Measurements from ENCODE around the gene AP2A1. TPM values are rescaled to one million over a fixed set of nuclear protein-coding genes. Genes with fewer than 3 reads are reported as not detected.

AP2A1 gene
- total RNA-seq, 2 experiments from 2014 or later: 83.4 to 84.5 TPM

GRCh38 chr19:49744946-49745381 is 21.8 kb upstream of the AP2A1 start:
- ATAC-seq (no peak), DNase-seq (no peak)
- no peaks in the 10 kb centered on the region for H3K36me3 Mint-ChIP-seq (ENCODE audit: low read depth)
- H3K9me3 Mint-ChIP-seq: no peaks in the 10 kb centered on the region
- TF ChIP-seq, protein P1, sequence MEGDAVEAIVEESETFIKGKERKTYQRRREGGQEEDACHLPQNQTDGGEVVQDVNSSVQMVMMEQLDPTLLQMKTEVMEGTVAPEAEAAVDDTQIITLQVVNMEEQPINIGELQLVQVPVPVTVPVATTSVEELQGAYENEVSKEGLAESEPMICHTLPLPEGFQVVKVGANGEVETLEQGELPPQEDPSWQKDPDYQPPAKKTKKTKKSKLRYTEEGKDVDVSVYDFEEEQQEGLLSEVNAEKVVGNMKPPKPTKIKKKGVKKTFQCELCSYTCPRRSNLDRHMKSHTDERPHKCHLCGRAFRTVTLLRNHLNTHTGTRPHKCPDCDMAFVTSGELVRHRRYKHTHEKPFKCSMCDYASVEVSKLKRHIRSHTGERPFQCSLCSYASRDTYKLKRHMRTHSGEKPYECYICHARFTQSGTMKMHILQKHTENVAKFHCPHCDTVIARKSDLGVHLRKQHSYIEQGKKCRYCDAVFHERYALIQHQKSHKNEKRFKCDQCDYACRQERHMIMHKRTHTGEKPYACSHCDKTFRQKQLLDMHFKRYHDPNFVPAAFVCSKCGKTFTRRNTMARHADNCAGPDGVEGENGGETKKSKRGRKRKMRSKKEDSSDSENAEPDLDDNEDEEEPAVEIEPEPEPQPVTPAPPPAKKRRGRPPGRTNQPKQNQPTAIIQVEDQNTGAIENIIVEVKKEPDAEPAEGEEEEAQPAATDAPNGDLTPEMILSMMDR (IDR thresholded peaks at IDR 0.05): no peak
- H3K4me3 Mint-ChIP-seq: no peak overlapping the region
- POLR2A ChIA-PET: no interaction called here
- no peaks in the 10 kb centered on the region for H3K27me3 Mint-ChIP-seq
- intact Hi-C loops (cut with micrococcal nuclease): no loop called here
- H3K27ac Mint-ChIP-seq: no peak overlapping the region
- H3K4me1 Mint-ChIP-seq (ENCODE audit: low read depth): no peaks in the 10 kb centered on the region
- CTCF ChIA-PET: no interaction called here

DNA sequence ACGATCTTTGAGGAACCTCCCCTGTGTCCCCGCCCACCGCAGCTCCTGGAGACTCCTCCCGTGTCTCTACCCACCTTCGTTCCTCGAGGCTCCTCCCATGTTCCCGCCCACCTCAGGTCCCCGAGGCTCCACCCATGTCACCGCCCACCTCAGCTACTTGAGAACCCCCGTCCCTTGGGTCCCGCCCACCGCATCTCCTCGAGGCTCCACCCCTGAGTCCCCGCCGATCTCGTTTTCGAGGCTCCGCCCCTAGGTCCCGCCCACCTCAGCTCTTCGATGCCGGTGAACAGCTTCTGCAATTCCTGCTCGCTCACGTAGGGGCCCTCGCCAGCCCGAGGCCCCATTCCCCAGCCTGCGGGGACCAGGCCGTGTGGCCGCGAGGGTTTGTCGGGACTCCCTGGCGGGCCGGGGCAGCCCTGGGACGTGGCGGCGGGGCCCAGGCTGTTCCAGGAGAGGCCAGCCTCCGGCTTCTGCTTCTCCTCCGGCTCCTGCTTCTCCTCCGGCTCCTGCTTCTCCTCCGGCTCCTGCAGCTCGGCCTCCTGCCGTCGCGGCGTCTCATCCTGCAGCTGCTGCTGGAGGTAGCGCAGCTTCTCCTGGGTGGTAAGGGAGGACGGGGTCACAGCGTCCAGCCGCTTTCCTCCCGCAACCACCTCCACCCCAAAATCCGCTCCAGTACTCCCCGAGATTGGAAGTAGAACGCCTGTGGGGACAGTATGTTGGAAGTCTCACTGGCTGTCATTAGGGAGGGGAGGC is 20.4 kb upstream of the AP2A1 start:
- ChIA-PET POLR2A (no interaction called here), CTCF (interaction anchor here (0.7 to 0.9 kb wide), 2 partner anchors 14 to 29 kb away, joined by 3 to 4 read pairs; no protein-coding TSS in a partner anchor)
- DNase-seq (peak; percentile 80), ATAC-seq (peak; percentile 93)
- H3K27me3 Mint-ChIP-seq: no peaks in the 10 kb centered on the region
- H3K27ac Mint-ChIP-seq: no peak overlapping the region
- TF ChIP-seq, protein P1 (IDR thresholded peaks at IDR 0.05): no peak
- no peaks in the 10 kb centered on the region for H3K36me3 Mint-ChIP-seq (ENCODE audit: low read depth)
- H3K9me3 Mint-ChIP-seq: no peaks in the 10 kb centered on the region
- H3K4me1 Mint-ChIP-seq (ENCODE audit: low read depth): no peaks in the 10 kb centered on the region
- intact Hi-C loops (cut with micrococcal nuclease): no loop called here
- no peak overlapping the region for H3K4me3 Mint-ChIP-seq

- no peak for DNase-seq
- POLR2A ChIA-PET: interaction anchor here (0.5 kb wide), 1 partner anchor 167 kb away, joined by 3 read pairs; no protein-coding TSS in a partner anchor
- Mint-ChIP-seq H3K4me3 (no peak overlapping the region), H3K9me3 (no peaks in the 10 kb centered on the region), H3K27ac (no peak overlapping the region), H3K4me1 (ENCODE audit: low read depth) (no peaks in the 10 kb centered on the region), H3K36me3 (ENCODE audit: low read depth) (no peaks in the 10 kb centered on the region), H3K27me3 (no peaks in the 10 kb centered on the region)
- peak; percentile 40 for ATAC-seq
- CTCF ChIA-PET: interaction anchor here (0.7 kb wide), 1 partner anchor 10 kb away, joined by 3 read pairs; no protein-coding TSS in a partner anchor
- TF ChIP-seq, protein P1 (IDR thresholded peaks at IDR 0.05): no peak
- intact Hi-C loops (cut with micrococcal nuclease): no loop called here
Observed at GRCh38 chr19:49749055-49749716, 17.6 kb upstream of the AP2A1 start.

DNA sequence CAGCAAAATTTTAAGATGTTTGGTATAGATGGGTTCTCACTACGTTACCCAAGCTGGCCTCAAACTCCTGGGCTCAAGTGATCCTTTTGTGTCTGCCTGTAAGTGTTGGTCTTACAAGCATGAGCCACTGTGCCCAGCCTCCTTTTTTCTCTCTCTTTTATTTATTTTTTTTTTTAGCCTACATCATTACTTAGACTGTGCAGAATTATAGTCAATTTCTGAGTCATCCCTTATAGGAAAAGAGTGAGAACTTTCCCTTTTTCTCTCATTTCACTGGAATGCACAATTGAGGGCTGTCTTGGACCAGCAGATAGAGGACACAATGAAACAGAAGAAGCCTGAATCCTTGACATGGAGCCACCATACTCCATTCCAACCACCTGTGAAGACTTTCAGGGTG is 17.0 kb upstream of the AP2A1 start:
- ChIA-PET POLR2A (no interaction called here), CTCF (no interaction called here)
- ATAC-seq (no peak), DNase-seq (no peak)
- intact Hi-C loops (cut with micrococcal nuclease): no loop called here
- Mint-ChIP-seq H3K27ac (no peak overlapping the region), H3K9me3 (no peaks in the 10 kb centered on the region), H3K27me3 (no peaks in the 10 kb centered on the region), H3K36me3 (ENCODE audit: low read depth) (no peaks in the 10 kb centered on the region), H3K4me3 (no peak overlapping the region), H3K4me1 (ENCODE audit: low read depth) (no peaks in the 10 kb centered on the region)
- TF ChIP-seq, protein P1 (IDR thresholded peaks at IDR 0.05): no peak

GRCh38 chr19:49752701-49753100 is 14.1 kb upstream of the AP2A1 start:
- H3K36me3 Mint-ChIP-seq (ENCODE audit: low read depth): peaks cover 1% of the 10 kb centered on the region
- ChIA-PET POLR2A (interaction anchor here (0.6 kb wide), 1 partner anchor 19 kb away, joined by 3 read pairs; no protein-coding TSS in a partner anchor), CTCF (interaction anchor here (1.5 kb wide), 1 partner anchor 35 kb away, joined by 4 read pairs; no protein-coding TSS in a partner anchor)
- no peak overlapping the region for H3K4me3 Mint-ChIP-seq
- TF ChIP-seq, protein P1 (IDR thresholded peaks at IDR 0.05): no peak
- no peak for ATAC-seq
- peaks cover 2% of the 10 kb centered on the region for H3K9me3 Mint-ChIP-seq
- no peaks in the 10 kb centered on the region for H3K4me1 Mint-ChIP-seq (ENCODE audit: low read depth)
- no peak overlapping the region for H3K27ac Mint-ChIP-seq
- intact Hi-C loops (cut with micrococcal nuclease): no loop called here
- DNase-seq: no peak
- H3K27me3 Mint-ChIP-seq: no peaks in the 10 kb centered on the region

All from activated CD8-positive, alpha-beta T cell treated with anti-CD3 and anti-CD28 coated beads for 36 hours (primary cell).